ENCODE data around the gene AGPAT3.

The AGPAT3 gene

GRCh38 chr21:43981871-43982210, 116.8 kb downstream of the AGPAT3 start:
- DNase-seq: no peak

GRCh38 chr21:43982489-43983078, 117.6 kb downstream of the AGPAT3 start:
- DNase-seq: no peak

GRCh38 chr21:43983390-43983789, 118.4 kb downstream of the AGPAT3 start:
- DNase-seq: no peak

- no peak for DNase-seq
Measured at GRCh38 chr21:43983860-43984420, 118.9 kb downstream of the AGPAT3 start.

- DNase-seq: no peak
Measured at GRCh38 chr21:43984905-43985689, 120.1 kb downstream of the AGPAT3 start.

- no peak for DNase-seq
Measured at GRCh38 chr21:43985690-43986251, 120.7 kb downstream of the AGPAT3 start.

GRCh38 chr21:43986544-43987451, 121.8 kb downstream of the AGPAT3 start:
- no peak for DNase-seq

GRCh38 chr21:43987509-43987908, 122.5 kb downstream of the AGPAT3 start:
- no peak for DNase-seq

GRCh38 chr21:43988016-43988415, 123.0 kb downstream of the AGPAT3 start:
- DNase-seq: no peak

GRCh38 chr21:43988506-43989230, 123.6 kb downstream of the AGPAT3 start:
- DNase-seq: no peak

- no peak for DNase-seq
Measured at GRCh38 chr21:43989401-43989800, 124.4 kb downstream of the AGPAT3 start.

GRCh38 chr21:43991447-43991991, 126.5 kb downstream of the AGPAT3 start:
- no peak for DNase-seq

GRCh38 chr21:43992121-43992520, 127.1 kb downstream of the AGPAT3 start:
- DNase-seq: no peak

GRCh38 chr21:43993420-43993934, 128.5 kb downstream of the AGPAT3 start:
- DNase-seq: no peak

- DNase-seq: no peak
Measured at GRCh38 chr21:43994085-43994484, 129.1 kb downstream of the AGPAT3 start.

- DNase-seq: no peak
Measured at GRCh38 chr21:43994646-43995045, 129.6 kb downstream of the AGPAT3 start.

- no peak for DNase-seq
Measured at GRCh38 chr21:43995521-43996105, 130.6 kb downstream of the AGPAT3 start.

GRCh38 chr21:43997766-43998742, 133.0 kb downstream of the AGPAT3 start:
- DNase-seq: no peak

GRCh38 chr21:44000360-44000759, 135.3 kb downstream of the AGPAT3 start:
- no peak for DNase-seq

- DNase-seq: no peak
Measured at GRCh38 chr21:44002511-44002910, 137.5 kb downstream of the AGPAT3 start.

Data from CD4-positive, alpha-beta T cell treated with Interleukin-21 for 1 hour (primary cell).